ENCODE data around the gene FAM162B. TPM values are rescaled to one million over a fixed set of nuclear protein-coding genes. Genes with fewer than 3 reads are reported as not detected.

Gene FAM162B
- 0.09 TPM in 1 of 5 replicates, not detected in the others for total RNA-seq (2022; extraction: Qiagen RNA extraction)

DNA sequence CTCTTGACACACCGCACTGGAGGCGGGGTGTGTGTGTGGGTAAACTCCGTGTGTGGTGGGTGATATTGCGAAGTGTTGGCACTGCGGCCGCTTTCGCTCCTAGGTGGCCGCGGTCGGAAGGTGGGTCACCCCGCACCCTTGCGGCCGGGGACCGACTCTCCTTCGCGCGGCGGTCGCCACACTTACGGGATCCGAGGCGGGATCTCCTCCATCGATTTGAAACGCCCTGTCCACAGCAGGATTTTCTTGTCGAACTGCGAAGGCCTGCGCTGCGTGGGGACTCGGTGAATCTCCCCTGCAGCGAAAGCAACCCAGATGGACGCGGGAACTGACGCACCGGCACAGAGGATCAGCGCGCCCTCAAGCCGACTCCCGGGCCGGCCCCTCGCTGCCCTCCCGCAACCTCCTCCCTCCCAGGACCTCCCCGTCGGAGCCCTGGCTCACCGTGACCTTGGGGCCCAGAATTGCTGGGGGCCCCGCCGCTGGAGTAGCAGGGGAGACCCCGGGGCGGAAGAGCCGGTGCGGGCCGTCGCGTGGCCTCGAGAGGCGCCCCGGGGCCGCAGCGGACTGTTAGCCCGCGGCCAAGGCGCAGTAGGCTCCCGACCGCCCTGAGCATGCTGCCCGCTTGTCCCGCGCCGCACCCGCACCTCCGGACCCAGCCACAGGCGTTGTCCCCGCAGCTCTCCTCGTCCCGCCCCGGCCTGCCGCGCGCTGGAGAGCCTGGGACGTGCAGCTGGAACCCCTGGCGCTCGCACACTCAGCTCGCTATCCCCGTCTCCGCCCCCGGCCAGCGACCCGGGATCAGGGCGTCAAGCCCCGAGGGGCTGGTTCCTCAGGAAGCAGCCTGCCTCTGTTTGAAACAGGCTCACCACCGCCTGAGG is at the start of gene FAM162B:
TSS of gene FAM162B (minus strand) at position 759 of the 881 bp plus-strand sequence. CDS start at position 616, 143 bp downstream.

Other genes with a start within 250 kb of the FAM162B start
- not detected in 5 replicates for gene TRAPPC3L, start 220.0 kb downstream of the FAM162B start, total RNA-seq (2022; extraction: Qiagen RNA extraction)
- not detected in 5 replicates for gene CALHM4, start 212.0 kb downstream of the FAM162B start, total RNA-seq (2022; extraction: Qiagen RNA extraction)
- 25.3 to 33.2 TPM (median 31.4 TPM) in 5 replicates for gene RWDD1, start 194.2 kb downstream of the FAM162B start, total RNA-seq (2022; extraction: Qiagen RNA extraction)
- gene RSPH4A, start 149.2 kb downstream of the FAM162B start, total RNA-seq (2022; extraction: Qiagen RNA extraction): 0.12 to 0.20 TPM (median 0.15 TPM) in 5 replicates
- 6.2 to 7.3 TPM (median 6.7 TPM) in 5 replicates for gene ZUP1, start 97.0 kb downstream of the FAM162B start, total RNA-seq (2022; extraction: Qiagen RNA extraction)
- 0.85 to 2.0 TPM (median 1.4 TPM) in 5 replicates for gene KPNA5, start 84.5 kb downstream of the FAM162B start, total RNA-seq (2022; extraction: Qiagen RNA extraction)
- not detected in 5 replicates for gene GPRC6A, start 63.4 kb upstream of the FAM162B start, total RNA-seq (2022; extraction: Qiagen RNA extraction)
- not detected in 5 replicates for gene RFX6, start 111.5 kb upstream of the FAM162B start, total RNA-seq (2022; extraction: Qiagen RNA extraction)